ENCODE measurements around the gene JADE3.

- TF ChIP-seq CTCF (IDR thresholded peaks at IDR 0.05; ENCODE audit: borderline replicate concordance, extremely low read depth, low read length, poor library complexity, severe bottlenecking), result no peak
- no peak for TF ChIP-seq EZH2 (IDR thresholded peaks at IDR 0.05; ENCODE audit: borderline replicate concordance, low read depth, low read length, severe bottlenecking)
Observed at GRCh38 chrX:46941341-46941740, 29.1 kb downstream of the JADE3 start.

Measured in DND-41 (cell line).